HG03066 (cell line): ENCODE results near the gene RADIL.

ENCODE experiments used
- ATAC-seq: cut with Tn5 transposase; IDR thresholded peaks from one replicate; pipeline ENCODE4 v1.9.1; 2021; ENCODE audit warnings: low read depth; ENCODE audit not compliant: unreplicated experiment

RADIL gene

GRCh38 chr7:4851459-4852422, 31.8 kb downstream of the RADIL start:
- ATAC-seq = no peak

DNA sequence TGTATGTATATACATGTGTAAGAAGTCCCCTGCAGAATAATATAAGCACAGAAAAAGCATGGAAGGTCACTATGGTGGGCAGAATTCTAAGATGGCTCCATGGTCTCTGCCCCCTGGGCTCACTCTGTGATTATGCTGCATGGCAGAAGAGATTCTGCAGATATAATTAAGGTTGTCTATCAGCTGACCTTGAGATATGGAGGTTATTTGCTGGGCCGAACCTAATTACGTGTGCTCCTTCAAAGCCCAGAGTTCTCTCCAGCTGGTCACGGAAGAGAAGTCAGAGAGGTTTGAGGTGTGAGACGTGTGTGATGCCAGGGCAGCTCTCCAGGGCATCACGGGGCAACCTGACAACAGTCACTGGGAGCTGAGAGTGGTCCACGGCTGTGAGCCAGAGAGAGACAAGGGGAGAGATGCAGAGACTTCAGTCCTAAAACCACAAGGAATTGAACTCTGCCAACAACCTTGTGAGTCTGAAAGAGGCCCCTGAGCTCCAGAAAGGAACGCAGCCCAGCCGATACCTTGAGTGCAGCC, 33.2 kb downstream of the RADIL start:
- no peak for ATAC-seq

- no peak for ATAC-seq
These were observed 34.1 kb downstream of the RADIL start for GRCh38 chr7:4849390-4849789.

DNA sequence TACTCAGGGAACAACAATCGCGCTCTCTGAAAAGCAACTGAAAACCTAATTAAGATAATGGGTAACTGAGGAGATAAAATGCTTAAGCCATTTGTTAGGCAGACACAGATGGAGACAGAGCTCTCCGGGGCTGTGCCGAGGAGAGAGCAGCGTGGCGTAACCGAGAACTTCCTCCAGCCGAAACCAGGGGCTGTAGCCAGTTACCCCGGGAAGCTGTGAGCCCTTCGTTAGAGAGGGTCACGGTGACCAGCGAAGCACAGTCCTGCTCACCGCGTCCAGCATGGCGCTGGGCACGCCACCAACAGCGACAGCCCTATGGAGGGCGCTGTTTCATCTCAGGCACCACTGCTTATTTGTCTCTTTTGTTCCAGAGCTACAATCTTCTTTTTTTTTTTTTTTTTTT, 37.8 kb downstream of the RADIL start:
- ATAC-seq = no peak

GRCh38 chr7:4842319-4843064, 41.0 kb downstream of the RADIL start:
- no peak for ATAC-seq

DNA sequence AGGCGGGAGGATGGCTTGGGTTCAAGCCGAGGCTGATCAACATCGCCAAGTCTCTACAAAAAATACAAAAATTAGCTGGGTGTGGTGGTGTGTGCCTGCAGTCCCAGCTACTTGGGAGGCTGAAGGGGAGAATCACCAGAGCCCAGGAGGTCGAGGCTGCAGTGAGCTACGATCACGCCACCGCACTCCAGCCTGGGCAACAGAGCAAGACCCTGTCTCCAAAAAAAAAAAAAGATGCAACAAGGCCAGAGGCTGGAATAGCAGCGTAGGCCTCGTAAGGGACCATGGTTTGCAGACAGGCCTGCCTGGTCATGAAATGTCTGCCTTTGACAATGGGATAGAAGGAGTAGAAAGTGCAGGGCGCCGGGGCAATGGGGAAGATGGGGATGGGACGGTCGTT, 41.7 kb downstream of the RADIL start:
- no peak for ATAC-seq

GRCh38 chr7:4841007-4841784, 42.3 kb downstream of the RADIL start:
- no peak for ATAC-seq

DNA sequence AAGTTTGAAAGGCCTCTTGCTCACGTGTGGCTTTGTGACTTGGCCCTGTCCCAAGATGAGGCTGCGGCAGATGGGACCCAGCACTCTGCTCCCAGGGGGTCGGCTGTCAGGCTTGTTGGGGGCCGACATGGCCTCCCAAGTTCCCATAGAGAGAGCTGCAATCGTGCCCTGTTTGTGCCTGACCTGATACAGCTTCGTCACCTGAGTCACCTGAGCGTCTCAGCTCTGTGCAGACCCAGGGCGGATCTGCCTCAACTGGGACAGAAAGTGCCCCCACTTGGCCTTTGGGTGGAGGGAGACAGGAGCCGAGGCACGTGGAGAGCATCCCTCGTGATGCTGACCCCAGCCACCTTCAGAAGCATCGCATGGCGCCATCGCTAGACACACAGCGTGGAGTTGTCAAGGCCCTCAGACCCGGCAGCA, 43.4 kb downstream of the RADIL start:
- no peak for ATAC-seq

GRCh38 chr7:4838626-4839334, 44.7 kb downstream of the RADIL start:
- ATAC-seq = no peak

DNA sequence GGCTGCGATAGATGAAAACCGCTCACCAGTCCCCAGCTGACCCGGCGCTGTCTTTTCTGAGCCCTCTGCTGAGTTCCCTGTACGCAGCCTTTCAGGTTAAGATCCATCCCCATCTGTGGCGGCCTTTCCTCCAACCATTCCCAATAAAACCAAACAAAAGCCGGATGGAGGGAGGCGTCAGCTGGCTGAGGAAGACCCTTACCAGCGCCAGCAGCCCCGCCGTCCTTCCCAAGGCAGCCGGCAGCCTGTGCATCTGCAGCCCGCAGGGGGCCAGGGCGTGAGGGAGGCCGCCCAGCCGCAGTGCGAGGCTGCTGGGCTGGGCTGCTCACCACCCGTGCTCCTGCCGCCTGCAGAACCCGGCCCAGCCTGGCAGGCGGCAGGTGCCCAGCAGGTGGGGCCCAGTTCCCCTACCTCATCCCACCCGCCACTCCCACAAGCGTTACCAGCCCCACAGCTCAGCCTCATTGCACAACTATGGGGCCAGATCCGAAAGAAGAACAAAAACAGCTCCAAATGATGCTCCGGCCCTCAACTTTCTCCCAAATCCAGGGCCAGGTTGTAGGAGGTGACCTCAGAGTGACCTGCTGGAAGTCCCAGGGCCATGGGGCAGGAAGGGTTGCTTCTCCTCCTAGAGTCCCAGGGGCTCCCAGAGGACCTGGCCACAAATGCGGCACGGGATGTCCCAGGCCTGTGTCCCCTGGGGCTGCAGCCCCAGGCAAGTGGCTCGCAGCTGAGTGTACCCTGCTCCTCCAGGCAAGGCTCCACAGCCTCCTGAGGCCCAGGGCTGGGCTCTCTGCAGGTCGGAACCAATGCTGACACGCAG, 45.5 kb downstream of the RADIL start:
- ATAC-seq = no peak

GRCh38 chr7:4837041-4837802, 46.3 kb downstream of the RADIL start:
- ATAC-seq = no peak

DNA sequence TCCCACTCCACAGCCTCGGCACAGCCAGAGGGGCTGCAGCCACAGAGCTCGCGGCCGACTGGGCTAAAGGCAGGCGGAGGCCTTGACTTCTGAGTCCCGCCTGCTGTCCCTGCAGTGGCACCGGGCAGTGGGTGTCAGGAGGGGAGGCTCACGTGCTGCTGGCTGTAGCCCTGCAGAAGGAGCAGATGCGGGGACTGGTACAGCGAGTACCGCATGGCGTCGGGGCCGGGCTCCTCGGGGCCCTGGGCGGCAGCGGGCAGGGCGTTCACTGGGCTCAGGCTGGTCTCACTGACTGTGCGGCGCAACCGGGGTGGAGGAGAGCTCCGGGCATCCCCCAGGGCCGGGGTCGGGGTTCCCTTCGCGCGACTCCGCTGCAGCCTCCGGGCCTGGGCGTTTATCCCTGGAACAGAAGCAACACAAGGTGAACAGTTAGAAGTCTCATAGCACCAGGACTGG, 47.3 kb downstream of the RADIL start:
- no peak for ATAC-seq

DNA sequence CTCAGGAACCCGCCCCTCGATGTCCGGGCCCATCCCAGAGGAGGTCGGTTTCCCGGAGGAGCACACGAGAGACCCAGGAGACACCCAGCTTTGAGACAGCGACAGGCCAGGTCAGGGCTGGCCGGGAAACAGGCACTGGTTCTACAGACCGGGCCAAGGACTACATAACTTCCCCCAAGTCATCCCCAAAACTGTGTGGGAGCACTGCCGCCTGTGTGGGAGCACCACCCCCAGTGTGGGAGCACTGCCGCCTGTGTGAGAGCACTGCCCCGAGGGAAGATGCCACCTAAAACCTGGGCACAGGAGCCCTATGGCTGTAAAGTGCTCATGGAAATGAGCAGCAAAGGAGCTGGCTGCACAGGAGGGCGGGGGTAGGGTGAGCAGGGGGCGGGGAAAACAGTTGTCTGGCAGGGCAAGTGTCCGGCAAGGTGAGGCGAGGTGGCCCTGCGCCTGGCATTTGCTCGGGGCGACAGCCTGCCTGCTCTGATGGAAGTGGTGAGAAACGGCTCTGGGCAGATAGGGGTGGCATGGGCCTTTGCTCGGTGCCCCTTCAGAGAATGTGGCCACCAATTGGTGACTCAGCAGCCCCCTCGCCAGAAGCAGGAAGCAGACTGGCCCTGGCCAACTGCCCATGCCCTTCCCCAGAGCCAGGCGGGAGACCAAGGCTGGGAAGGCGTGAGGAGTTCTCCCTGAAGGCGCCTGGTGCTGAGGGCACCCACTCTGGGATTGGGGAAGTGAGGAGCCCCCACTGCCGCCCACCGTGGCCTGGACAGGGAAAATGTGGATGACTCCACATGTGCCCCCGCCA, 47.9 kb downstream of the RADIL start:
- no peak for ATAC-seq

DNA sequence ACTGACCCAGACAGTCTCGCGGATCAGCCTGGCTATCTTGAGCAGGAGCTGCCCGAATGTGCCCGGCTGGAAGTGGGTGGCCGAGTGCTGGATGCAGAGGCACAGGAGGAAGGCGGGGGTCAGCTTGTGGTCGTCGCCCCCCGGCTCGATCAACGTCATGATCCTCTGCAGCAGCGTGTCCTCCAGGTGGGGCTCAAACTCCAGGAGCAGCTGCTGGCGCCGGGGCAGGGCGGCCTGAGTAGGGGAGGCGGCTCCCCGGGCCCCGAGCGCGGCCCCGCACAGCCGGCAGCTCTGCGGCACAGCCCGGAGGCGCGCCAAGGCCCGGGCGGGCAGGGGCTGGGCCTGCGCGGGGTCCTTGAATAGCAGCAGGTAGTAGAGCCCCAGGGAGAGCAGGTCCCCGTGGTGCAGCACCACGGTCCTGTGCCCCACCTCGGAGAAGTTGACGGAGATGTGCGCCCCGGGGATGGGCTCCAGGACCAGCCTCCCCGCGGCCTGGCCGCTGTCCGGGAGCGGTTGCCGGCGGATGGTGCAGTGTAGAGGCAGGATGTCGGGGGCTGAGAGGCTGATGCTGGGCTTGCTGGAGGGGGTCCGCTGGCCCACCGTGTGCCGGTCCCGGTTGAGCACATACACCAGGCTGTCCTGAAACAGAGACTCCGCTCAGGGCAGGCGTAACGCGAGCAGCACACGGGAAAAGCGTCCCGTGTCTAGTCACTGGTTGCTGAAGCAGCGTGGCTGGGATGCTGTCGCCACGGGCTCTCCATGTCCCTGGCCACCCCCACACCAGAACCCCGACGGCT, 48.7 kb downstream of the RADIL start:
- ATAC-seq = no peak

GRCh38 chr7:4833691-4834600, 49.6 kb downstream of the RADIL start:
- no peak for ATAC-seq

GRCh38 chr7:4833176-4833575, 50.3 kb downstream of the RADIL start:
- no peak for ATAC-seq
